GM12878 (cell line): Measurements from ENCODE around the gene SLC25A15. TPM values are rescaled to one million over a fixed set of nuclear protein-coding genes. Genes with fewer than 3 reads are reported as not detected.

ENCODE experiments used
- ATAC-seq: fragments of 200-7000 bp; cut with Tn5 transposase; 3 replicates; pipeline ENCODE4 v1.9.1; 2020; ENCODE audit warnings: mild to moderate bottlenecking, moderate library complexity
- BruUV-seq: library from RNA; stranded (reverse); fragments of 400-500 nt; replicated peaks from 2 replicates; lab custom pipeline; 2021; lab: Mats Ljungman, UMichigan
- CTCF ChIA-PET: fragments of 300-600 bp; sonication (Branson Sonifier 250); formaldehyde crosslinking; extraction: SDS; loops from one replicate; lab custom pipeline; 2021; ENCODE audit warnings: inconsistent platforms; lab: Yijun Ruan, JAX
- POLR2A ChIA-PET: fragments of 350-600 bp; formaldehyde crosslinking; extraction: SDS; loops from one replicate; lab custom pipeline; 2021; ENCODE audit warnings: inconsistent platforms; lab: Charles Lee
- RAD21 ChIA-PET: fragments of 300-600 bp; sonication (Branson Sonifier 250); formaldehyde crosslinking; loops from one replicate; lab custom pipeline; 2023; ENCODE audit warnings: antibody characterized with exemption; ENCODE audit not compliant: unreplicated experiment; lab: Charles Lee
- SMC1A ChIA-PET: fragments of 300-600 bp; sonication (Branson Sonifier 250); formaldehyde crosslinking; loops from one replicate; lab custom pipeline; 2023; ENCODE audit not compliant: unreplicated experiment, uncharacterized antibody; lab: Charles Lee
- DNase-seq: peaks from one replicate; pipeline ENCODE4 v3.0.0-alpha.2; 2011; ENCODE audit warnings: low read depth, low spot score
- FAIRE-seq: peaks from 3 replicates; lab custom pipeline; 2011; peaks lifted over from hg19 to GRCh38; lab: Jason Lieb, UNC
- H2AFZ ChIP-seq: 2 replicates; pipeline ENCODE4 v1.6.0; 2011; ENCODE audit warnings: low read depth, low read length, control low read depth; ENCODE audit not compliant: control insufficient read depth
- H3K27ac ChIP-seq: 2 replicates; pipeline ENCODE4 v1.5.1; 2011; ENCODE audit warnings: control low read depth; ENCODE audit not compliant: control insufficient read depth, insufficient read depth
- H3K27me3 ChIP-seq, 2 experiments: replicated peaks in 1 of 2; 2 replicates each; pipeline versions ENCODE4 v1.6.0 to v1.6.1; 2011; ENCODE audit warnings: low read length in 1 of 2; ENCODE audit not compliant: control insufficient read depth in 2 of 2, insufficient read depth in 2 of 2
- H3K36me3 ChIP-seq, 2 experiments: 2 replicates each; pipeline ENCODE4 v1.5.1; 2011; ENCODE audit warnings: low read length in 1 of 2; ENCODE audit not compliant: control insufficient read depth in 2 of 2, insufficient read depth in 2 of 2
- H3K4me1 ChIP-seq: 2 replicates; pipeline ENCODE4 v1.6.1; 2011; ENCODE audit warnings: mild to moderate bottlenecking, low read length, moderate library complexity, mixed read lengths; ENCODE audit not compliant: control insufficient read depth, insufficient read depth
- H3K4me2 ChIP-seq: 2 replicates; pipeline ENCODE4 v1.6.0; 2011; ENCODE audit warnings: control low read depth; ENCODE audit not compliant: control insufficient read depth, insufficient read depth
- H3K4me3 ChIP-seq: fragments of 200-600 bp; sonication (generic); 2 replicates; pipeline ENCODE4 v1.5.1; 2016
- H3K79me2 ChIP-seq: 2 replicates; pipeline ENCODE4 v1.6.0; 2011; ENCODE audit warnings: low read length; ENCODE audit not compliant: control insufficient read depth, insufficient read depth
- H3K9ac ChIP-seq: 2 replicates; pipeline ENCODE4 v1.8.0; 2011; ENCODE audit warnings: low read length, control low read depth, mixed read lengths; ENCODE audit not compliant: control insufficient read depth, insufficient read depth
- H3K9me3 ChIP-seq: replicated peaks from 3 replicates; pipeline ENCODE4 v1.5.1; 2011; ENCODE audit warnings: mild to moderate bottlenecking, low read length; ENCODE audit not compliant: control insufficient read depth, insufficient read depth
- H4K20me1 ChIP-seq: 2 replicates; pipeline ENCODE4 v1.6.0; 2011; ENCODE audit not compliant: control insufficient read depth, insufficient read depth
- CREB1 ChIP-seq: IDR thresholded peaks from 2 replicates; pipeline ENCODE4 v1.6.1; 2012; ENCODE audit warnings: low read depth, mild to moderate bottlenecking, inconsistent platforms
- CREM ChIP-seq: IDR thresholded peaks from 2 replicates; pipeline ENCODE4 v1.6.1; 2014; ENCODE audit warnings: antibody characterized with exemption, low read depth
- HDAC2 ChIP-seq: fragments of 200-600 bp; sonication (generic); IDR thresholded peaks from 2 replicates; pipeline ENCODE4 v1.6.1; 2017
- IRF3 ChIP-seq: fragments of 450-650 bp; IDR thresholded peaks from 2 replicates; pipeline ENCODE4 v1.6.1; 2014; ENCODE audit warnings: mild to moderate bottlenecking
- JUND ChIP-seq: IDR thresholded peaks from 2 replicates; pipeline ENCODE4 v1.6.1; 2012; ENCODE audit warnings: low read depth, mild to moderate bottlenecking, low read length, improper control_type of control experiment, moderate library complexity
- POU2F2 ChIP-seq: IDR thresholded peaks from 3 replicates; pipeline ENCODE4 v1.6.1; 2011; ENCODE audit warnings: low read depth, mild to moderate bottlenecking, low read length, borderline replicate concordance
- SIX5 ChIP-seq: IDR thresholded peaks from 2 replicates; pipeline ENCODE4 v1.6.1; 2011; ENCODE audit warnings: mild to moderate bottlenecking, low read depth, low read length, moderate library complexity; ENCODE audit not compliant: severe bottlenecking
- SREBF1 ChIP-seq: IDR thresholded peaks from 2 replicates; pipeline ENCODE4 v1.6.1; 2012; ENCODE audit warnings: mild to moderate bottlenecking, low read length
- ZNF207 ChIP-seq: fragments of 450-650 bp; IDR thresholded peaks from 2 replicates; pipeline ENCODE4 v1.6.1; 2014; ENCODE audit warnings: antibody characterized with exemption, mild to moderate bottlenecking, borderline replicate concordance
- WGBS: methylation state at CpG from one replicate; pipeline ENCODE4 v1.1.6; 2016; ENCODE audit warnings: low lambda C conversion rate; ENCODE audit not compliant: insufficient replicate concordance, insufficient coverage; ENCODE audit errors: missing lambda C conversion rate; 5-methylcytosine and 5-hydroxymethylcytosine counted together
- in situ Hi-C: fragments of 300-500 bp; cut with MboI; formaldehyde crosslinking; loops from 9 replicates; pipeline ENCODE4 v1.14.3; 2018; ENCODE audit warnings: mixed read lengths
- intact Hi-C: fragments of 100-400 bp; cut with micrococcal nuclease; formaldehyde crosslinking; loops from one replicate; pipeline ENCODE4 v1.14.2; 2022; ENCODE audit not compliant: unreplicated experiment
- polyA plus RNA-seq, 11 experiments: library from polyadenylated mRNA; depleted of rRNA in 4 of 11; unstranded in 6 of 11; stranded (reverse) in 5 of 11; fragments of >200 nt; fragmentation: Nextera tagmentation in 4 of 11; fragmentation: Illumina TruSeq in 1 of 11; extraction: Ambion mirVana in 4 of 11; extraction: Trizol in 1 of 11; gene quantifications; 1 replicate in 1 of 11; 2 replicates in 10 of 11; pipeline versions ENCODE4 v1.2.1 to v1.2.3, GENCODE V29; 2011 to 2016; ENCODE audit warnings: inconsistent platforms in 2 of 11, missing spikeins in 2 of 11, low read depth in 1 of 11
- total RNA-seq, 4 experiments: library from RNA; depleted of rRNA in 3 of 4; stranded (reverse); fragments of >200 nt in 3 of 4; fragmentation: Illumina TruSeq in 1 of 4; extraction: Trizol in 1 of 4; gene quantifications; 2 replicates each; pipeline versions ENCODE4 v1.2.1 to v1.2.3, GENCODE V29; 2013 to 2021
- TF ChIP-seq, protein P1 (sequence below): IDR thresholded peaks from 2 replicates; pipeline ENCODE4 v1.6.1; 2012; ENCODE audit warnings: low read depth, low read length, improper control_type of control experiment
- TF ChIP-seq, protein P2 (sequence below): IDR thresholded peaks from 2 replicates; pipeline ENCODE4 v1.6.1; 2011; ENCODE audit warnings: mild to moderate bottlenecking, low read depth, low read length, moderate library complexity; ENCODE audit not compliant: insufficient replicate concordance
- TF ChIP-seq, protein P3 (sequence below): IDR thresholded peaks from 2 replicates; pipeline ENCODE4 v1.6.1; 2012; ENCODE audit warnings: low read depth, low read length, improper control_type of control experiment
- TF ChIP-seq, protein P4 (sequence below): IDR thresholded peaks from 2 replicates; pipeline ENCODE4 v1.6.1; 2011; ENCODE audit warnings: low read depth, low read length, improper control_type of control experiment, borderline replicate concordance

Gene SLC25A15
- total and polyA plus RNA-seq, 10 of the 15 experiments (the other 5 are each of a cell fraction or from before 2014, with no cell fraction given), result 2.7 to 20.6 (median 15.0) TPM

DNA sequence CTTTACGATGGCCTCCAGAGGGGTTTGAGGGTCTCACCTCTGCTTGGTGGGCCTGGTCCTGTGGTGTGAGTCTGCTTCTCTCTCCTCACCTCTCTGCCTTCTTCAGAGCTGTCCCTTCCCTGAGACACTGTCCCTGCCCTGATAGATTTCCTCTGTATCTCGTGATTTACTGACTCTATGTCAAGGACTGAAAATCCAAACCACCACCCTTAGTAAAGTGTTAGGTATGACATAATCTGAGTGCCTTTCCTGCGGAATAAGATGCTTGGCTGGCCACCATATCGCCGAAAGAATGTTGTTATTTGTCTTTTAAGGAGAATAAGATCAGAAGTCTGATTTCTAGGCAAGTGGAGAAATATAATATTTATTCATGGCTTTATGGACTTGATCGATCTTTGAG, 7.2 kb downstream of the SLC25A15 start:
- POLR2A ChIA-PET, result no interaction called here

More for the DNA sequence above, 7.2 kb downstream of the SLC25A15 start:
- Histone ChIP-seq H3K4me2 (no peak overlapping the region), H4K20me1 (no peaks in the 10 kb centered on the region), H3K79me2 (no peaks in the 10 kb centered on the region), H3K36me3 (no peaks in the 10 kb centered on the region; a peak in 1 of 4 replicates), H3K27me3 (no peaks in the 10 kb centered on the region), H3K9me3 (no peaks in the 10 kb centered on the region), H3K27ac (no peak overlapping the region), H2AFZ (no peak overlapping the region), H3K4me3 (no peak overlapping the region), H3K9ac (no peak overlapping the region), H3K4me1 (peaks cover 12% of the 10 kb centered on the region)
- ChIA-PET CTCF (interaction anchor here (1.2 to 1.4 kb wide), 2 partner anchors 8 to 19 kb away, joined by 3 to 4 read pairs; no protein-coding TSS in a partner anchor), RAD21 (no interaction called here), SMC1A (no interaction called here)
- in situ Hi-C loops (no loop called here), intact Hi-C loops (no loop called here)
- BruUV-seq, result no TSS peak
- ATAC-seq (no peak), DNase-seq (no peak), FAIRE-seq (peak; percentile 18)
- no peak for TF ChIP-seq ZNF207
- no peak for TF ChIP-seq SREBF1
- TF ChIP-seq CREB1, result no peak
- TF ChIP-seq, protein P1, sequence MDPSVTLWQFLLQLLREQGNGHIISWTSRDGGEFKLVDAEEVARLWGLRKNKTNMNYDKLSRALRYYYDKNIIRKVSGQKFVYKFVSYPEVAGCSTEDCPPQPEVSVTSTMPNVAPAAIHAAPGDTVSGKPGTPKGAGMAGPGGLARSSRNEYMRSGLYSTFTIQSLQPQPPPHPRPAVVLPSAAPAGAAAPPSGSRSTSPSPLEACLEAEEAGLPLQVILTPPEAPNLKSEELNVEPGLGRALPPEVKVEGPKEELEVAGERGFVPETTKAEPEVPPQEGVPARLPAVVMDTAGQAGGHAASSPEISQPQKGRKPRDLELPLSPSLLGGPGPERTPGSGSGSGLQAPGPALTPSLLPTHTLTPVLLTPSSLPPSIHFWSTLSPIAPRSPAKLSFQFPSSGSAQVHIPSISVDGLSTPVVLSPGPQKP, result no peak
- no peak for TF ChIP-seq POU2F2
- TF ChIP-seq JUND, result no peak
- TF ChIP-seq CREM, result no peak
- TF ChIP-seq, protein P2, sequence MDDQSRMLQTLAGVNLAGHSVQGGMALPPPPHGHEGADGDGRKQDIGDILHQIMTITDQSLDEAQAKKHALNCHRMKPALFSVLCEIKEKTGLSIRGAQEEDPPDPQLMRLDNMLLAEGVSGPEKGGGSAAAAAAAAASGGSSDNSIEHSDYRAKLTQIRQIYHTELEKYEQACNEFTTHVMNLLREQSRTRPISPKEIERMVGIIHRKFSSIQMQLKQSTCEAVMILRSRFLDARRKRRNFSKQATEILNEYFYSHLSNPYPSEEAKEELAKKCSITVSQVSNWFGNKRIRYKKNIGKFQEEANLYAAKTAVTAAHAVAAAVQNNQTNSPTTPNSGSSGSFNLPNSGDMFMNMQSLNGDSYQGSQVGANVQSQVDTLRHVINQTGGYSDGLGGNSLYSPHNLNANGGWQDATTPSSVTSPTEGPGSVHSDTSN, result no peak
- no peak for TF ChIP-seq IRF3
- TF ChIP-seq, protein P3, sequence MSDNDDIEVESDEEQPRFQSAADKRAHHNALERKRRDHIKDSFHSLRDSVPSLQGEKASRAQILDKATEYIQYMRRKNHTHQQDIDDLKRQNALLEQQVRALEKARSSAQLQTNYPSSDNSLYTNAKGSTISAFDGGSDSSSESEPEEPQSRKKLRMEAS, result no peak
- TF ChIP-seq HDAC2, result no peak
- TF ChIP-seq, protein P4, sequence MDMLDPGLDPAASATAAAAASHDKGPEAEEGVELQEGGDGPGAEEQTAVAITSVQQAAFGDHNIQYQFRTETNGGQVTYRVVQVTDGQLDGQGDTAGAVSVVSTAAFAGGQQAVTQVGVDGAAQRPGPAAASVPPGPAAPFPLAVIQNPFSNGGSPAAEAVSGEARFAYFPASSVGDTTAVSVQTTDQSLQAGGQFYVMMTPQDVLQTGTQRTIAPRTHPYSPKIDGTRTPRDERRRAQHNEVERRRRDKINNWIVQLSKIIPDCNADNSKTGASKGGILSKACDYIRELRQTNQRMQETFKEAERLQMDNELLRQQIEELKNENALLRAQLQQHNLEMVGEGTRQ, result no peak
- TF ChIP-seq SIX5, result no peak
- WGBS, result 82% methylated on average over 6 of the region's 6 CpGs
